HG03565 (cell line): ENCODE measurements around the gene TMEM266.

Source experiments
- ATAC-seq: cut with Tn5 transposase; IDR thresholded peaks from one replicate; pipeline ENCODE4 v1.9.1; 2021; ENCODE audit warnings: mild to moderate bottlenecking, moderate library complexity; ENCODE audit not compliant: unreplicated experiment

TMEM266 gene

GRCh38 chr15:76223521-76223920, 163.7 kb downstream of the TMEM266 start:
- ATAC-seq: peak; percentile 61

- no peak for ATAC-seq
Measured at GRCh38 chr15:76229266-76229665, 169.5 kb downstream of the TMEM266 start.

DNA sequence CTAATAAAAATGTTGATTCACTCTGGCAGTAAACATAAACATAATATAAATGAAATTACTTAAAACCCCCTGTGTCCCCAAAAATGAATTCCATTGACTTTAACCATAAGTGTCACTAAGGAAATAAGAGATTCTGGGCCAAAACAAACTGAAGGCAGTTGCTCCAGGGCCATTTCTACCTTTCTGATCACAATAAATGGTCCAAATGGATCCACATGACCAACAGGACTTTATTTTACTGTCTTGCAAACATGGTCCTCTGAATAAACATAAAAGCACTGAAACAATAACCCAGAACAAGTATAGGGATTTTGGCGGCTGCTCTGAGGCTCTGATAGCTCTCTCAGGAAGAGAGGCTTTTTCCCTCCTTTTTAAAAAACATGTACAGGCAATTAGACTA, 174.1 kb downstream of the TMEM266 start:
- no peak for ATAC-seq

GRCh38 chr15:76234337-76234889, 174.6 kb downstream of the TMEM266 start:
- ATAC-seq: no peak

- ATAC-seq: no peak
Measured at GRCh38 chr15:76235186-76235826, 175.5 kb downstream of the TMEM266 start.

DNA sequence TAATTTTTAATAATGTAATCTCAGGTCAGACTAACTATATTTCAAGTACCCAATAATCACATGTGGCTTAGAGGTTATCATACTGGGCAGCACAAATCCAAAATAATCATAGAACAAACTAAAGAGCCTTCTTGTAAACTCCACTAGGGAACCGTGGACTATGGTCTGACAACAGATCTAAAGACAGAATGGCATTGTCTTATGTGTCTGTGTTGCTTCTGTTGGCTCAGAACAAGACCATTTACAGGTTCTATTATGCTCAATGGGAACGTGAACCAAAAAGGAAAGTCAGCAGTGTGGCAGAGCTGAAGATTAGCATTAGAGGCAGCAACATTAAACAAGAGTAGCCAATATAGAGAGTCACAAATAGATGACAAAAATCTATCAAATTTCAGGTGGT, 176.6 kb downstream of the TMEM266 start:
- ATAC-seq: no peak

DNA sequence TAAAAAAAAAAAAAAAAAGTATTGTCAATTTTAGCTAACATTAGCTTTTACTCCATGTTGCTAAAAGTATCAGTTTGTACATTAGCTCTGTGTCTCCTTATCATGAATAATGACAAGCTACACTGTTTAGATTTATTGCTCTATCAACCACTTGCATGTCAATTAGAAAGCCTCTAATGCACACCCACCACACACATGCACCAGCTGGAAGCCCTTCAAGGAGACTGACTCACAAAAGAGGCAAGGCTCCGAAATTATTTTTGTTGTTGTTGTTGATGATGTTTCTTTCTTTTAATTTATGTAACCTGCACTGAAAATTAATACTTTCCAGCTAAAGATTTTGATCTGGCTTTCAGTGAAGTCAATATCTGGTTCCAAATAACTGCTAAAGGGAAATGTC, 180.0 kb downstream of the TMEM266 start:
- ATAC-seq: no peak

- ATAC-seq: no peak
Measured at GRCh38 chr15:76245072-76245610, 185.4 kb downstream of the TMEM266 start.

GRCh38 chr15:76251717-76252116, 191.9 kb downstream of the TMEM266 start:
- no peak for ATAC-seq

DNA sequence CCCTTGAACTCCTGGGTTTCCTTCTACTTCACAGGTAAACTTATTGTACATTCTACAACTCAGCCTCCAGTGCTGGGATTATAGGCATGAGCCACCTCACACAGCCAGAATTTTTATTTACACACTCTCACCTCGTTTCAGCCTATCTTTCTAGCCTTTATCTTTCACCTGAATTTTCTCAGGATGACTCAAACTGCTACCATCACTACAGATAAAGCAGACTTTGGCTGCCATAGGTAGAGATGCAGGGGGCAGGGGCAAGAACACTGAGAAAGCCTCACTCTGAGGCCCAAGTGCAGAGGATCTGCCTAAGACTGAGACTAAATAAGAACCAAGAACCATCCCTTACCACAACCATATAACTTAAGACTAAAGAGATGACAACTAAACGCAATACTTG, 192.5 kb downstream of the TMEM266 start:
- ATAC-seq: no peak

GRCh38 chr15:76253691-76254473, 194.1 kb downstream of the TMEM266 start:
- ATAC-seq: no peak
